Measurements from ENCODE around the gene TXNDC11.
A peak's percentile ranks its signal among the peaks of the same experiment; 100 is the strongest.
"Not testable (repeated sequence)": the region's sequence is repeated elsewhere in the genome, so short reads cannot be mapped to it uniquely, and the experiment has no call there.

The TXNDC11 gene, protein sequence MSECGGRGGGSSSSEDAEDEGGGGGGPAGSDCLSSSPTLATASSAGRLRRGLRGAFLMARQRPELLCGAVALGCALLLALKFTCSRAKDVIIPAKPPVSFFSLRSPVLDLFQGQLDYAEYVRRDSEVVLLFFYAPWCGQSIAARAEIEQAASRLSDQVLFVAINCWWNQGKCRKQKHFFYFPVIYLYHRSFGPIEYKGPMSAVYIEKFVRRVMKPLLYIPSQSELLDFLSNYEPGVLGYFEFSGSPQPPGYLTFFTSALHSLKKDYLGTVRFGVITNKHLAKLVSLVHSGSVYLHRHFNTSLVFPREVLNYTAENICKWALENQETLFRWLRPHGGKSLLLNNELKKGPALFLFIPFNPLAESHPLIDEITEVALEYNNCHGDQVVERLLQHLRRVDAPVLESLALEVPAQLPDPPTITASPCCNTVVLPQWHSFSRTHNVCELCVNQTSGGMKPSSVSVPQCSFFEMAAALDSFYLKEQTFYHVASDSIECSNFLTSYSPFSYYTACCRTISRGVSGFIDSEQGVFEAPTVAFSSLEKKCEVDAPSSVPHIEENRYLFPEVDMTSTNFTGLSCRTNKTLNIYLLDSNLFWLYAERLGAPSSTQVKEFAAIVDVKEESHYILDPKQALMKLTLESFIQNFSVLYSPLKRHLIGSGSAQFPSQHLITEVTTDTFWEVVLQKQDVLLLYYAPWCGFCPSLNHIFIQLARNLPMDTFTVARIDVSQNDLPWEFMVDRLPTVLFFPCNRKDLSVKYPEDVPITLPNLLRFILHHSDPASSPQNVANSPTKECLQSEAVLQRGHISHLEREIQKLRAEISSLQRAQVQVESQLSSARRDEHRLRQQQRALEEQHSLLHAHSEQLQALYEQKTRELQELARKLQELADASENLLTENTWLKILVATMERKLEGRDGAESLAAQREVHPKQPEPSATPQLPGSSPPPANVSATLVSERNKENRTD

DNA sequence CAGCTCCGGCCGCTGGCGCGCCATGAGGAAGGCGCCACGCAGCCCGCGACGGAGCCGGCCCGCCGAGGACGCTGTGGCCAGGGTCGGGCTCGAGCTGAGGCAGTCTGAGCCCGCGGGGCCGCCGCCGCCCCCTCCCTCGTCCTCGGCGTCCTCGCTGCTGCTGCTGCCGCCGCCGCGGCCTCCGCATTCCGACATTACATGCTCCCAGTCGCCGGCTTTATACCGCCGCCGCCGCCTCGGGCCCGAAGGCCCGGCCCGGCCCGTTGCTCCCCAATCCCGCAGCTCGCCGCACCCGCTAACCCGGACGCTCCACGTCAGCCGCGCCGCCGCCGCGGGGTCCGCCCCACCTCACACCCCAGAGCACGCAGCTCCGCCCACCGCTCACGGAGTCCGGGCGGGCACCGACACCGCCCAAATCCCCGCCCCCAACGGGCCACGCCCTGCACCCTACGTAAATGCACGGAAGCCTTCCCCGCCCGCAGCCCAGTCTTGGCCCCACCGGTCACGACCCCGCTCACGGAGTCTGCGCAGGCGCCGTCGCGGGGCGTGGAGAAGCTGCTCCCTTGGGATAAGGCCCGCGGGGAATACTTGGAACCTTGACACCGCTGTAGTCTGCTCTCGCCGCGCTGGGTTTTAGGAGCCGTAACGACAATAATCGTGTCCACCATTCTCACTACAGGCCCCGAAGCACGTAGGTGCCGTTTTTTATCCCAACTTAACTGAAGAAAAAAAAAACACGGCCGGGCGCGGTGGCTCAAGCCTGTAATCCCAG is at the start of gene TXNDC11:
Gene TXNDC11 (minus strand): TSS at position 322 of the 772 bp plus-strand sequence. CDS start 127 bp downstream, at position 195.
- peak; percentile 99 for DNase-seq

DNA sequence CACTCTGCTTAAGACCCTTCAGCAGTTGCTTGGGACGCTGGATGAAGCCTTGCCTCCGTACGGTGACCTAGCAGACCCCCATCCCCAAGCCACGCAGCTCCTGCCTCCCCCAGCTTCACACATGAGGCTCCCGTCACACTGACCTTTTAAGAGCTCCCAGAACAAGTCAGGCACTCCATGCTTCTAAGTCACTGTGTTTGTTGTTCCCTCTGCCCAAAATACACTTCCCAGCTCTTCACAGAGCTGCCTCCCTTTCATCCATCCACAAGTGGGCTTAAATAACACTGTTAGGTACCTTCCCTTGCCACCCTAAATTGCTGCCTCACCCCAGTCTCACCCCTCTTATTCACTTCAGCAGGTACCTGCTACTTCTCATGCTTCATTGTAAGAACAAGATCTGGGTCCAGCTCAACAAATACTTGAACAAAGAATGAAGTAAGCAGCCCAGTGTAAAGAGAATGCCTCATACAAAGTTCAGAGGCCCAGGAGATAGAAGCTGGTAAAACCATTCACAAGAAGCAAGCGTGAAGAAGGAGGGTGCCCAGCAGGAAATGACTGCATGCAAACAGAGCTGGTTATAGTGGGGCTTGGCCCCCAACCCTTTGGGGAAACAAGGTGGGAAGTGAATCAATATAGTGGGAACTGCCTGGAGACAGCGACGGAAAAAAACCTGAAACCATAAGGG is 48.6 kb upstream of the TXNDC11 start:
- no peak for DNase-seq

DNA sequence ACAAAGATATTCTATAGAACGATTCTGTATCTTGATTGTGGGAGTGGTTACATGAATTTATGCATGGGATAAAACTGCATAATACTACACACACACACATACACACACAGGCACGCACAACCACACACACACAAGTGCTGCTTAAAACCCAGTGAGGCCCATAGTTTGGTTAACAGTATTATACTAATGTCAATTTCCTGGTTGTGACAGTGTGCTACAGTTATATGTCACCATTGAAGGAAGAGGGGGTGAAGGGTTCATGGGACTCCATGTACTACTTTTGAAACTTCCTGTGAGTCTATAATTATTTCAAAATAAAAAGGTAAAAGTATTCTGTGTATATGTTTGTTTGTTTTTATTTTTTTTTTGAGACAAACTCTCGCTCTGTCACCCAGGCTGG is 46.3 kb upstream of the TXNDC11 start:
- DNase-seq = no peak

DNA sequence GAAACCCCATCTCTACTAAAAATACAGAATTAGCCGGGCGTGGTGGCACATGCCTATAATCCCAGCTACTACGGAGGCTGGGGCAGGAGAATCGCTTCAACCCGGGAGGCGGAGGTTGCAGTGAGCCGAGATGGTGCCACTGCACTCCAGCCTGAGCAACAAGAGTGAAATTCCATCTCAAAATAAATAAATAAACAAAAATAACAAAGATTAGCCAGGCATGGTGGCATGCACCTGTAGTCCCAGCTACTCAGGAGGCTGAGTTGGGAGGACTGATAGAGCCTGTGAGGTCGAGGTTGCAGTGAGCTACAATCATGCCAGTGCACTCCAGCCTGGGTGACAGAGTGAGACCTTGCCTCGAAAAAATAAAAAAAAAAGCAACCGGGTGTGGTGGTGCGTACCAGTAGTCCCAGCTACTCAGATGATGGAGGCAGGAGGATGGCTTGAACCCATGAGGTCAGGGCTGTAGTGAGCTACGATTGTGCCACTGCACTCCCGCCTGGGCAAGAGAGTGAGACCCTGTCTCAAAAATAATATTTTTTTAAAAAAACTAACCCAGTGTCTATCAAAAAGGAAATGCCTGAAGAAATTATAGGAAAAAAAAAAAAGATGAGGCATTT is 42.4 kb upstream of the TXNDC11 start:
- DNase-seq = not testable (repeated sequence)

DNA sequence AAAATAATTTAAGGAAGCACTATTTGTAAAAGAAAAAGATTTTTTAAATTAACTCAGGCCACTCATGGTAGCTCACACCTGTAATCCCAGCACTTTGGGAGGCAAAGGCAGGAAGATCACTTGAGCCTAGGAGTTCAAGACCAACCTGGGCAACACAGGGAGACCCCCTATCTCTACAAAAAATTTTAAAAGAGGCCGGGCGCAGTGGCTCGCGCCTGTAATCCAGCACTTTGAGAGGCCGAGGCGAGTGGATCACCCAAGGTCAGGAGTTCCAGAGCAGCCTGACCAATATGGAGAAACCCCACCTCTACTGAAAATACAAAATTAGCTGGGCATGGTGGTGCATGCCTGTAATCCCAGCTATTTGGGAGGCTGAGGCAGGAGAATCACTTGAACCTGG is 41.7 kb upstream of the TXNDC11 start:
- not testable (repeated sequence) for DNase-seq

DNA sequence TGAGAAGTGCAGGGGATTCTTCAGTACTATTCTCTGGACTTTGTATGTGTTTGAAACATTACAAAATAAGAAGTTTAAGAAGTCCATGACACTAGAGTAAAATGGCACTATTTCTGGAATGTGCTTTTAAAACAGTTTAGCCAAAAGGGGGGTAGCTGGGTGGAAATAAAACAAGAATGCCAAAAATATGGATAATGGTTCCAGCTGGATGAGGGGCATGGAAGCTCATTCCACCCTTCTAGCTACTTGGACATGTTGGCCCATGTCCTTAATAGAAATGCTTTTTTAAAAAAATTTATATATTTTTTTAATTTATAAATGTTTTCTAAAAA is 41.3 kb upstream of the TXNDC11 start:
- no peak for DNase-seq

DNA sequence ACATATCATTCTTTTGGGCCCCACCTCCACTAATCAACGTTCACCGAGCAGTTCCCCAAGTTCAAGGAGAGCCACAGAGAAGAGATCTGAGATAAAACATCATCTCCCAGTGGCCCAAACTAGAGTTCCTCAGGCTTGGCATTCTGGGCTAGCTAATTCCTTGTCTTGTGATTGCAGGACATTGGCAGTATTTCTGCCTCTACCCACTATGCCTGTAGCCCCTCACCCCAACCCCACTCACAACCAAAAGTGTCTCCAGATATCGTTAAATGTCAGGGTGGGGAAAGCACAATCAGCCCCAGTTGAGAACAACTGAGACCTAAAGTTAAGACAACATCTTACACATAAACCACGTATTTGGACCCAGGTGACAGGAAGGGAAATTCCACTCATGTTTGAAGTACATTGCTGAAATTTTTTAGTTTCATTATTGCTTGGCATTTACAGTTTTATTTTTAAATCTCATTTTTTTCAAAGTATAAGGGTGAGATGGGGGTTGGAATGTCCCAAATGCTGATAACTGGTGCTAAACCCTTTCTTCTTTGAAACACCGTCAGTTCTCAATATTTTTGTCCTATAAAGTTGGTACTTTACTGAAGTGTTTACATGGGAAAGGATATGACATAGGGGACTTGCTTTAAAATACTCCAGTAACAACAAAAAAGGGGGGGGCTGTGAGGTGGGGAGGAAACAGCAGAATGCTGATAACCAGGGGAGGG is 40.8 kb upstream of the TXNDC11 start:
- peak; percentile 17 for DNase-seq

DNA sequence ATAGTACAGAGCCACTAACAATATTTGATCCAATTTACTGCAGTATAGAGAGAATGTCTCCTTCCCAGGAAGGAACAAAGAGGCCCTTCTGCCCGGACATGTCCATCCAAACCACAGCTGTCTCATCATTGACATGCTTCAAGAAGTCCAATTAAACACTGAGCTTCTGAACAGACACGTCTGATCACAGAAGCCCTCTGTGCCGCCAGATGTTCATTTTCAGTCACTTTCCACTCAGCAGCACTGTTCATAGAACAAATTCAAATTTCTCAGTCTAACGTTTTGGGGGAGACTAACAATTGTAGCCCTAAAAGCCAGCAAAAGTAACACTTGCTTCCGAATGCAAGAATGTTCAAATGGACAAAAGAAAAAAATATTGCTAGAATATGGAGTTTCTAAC is 39.1 kb upstream of the TXNDC11 start:
- DNase-seq = no peak

DNA sequence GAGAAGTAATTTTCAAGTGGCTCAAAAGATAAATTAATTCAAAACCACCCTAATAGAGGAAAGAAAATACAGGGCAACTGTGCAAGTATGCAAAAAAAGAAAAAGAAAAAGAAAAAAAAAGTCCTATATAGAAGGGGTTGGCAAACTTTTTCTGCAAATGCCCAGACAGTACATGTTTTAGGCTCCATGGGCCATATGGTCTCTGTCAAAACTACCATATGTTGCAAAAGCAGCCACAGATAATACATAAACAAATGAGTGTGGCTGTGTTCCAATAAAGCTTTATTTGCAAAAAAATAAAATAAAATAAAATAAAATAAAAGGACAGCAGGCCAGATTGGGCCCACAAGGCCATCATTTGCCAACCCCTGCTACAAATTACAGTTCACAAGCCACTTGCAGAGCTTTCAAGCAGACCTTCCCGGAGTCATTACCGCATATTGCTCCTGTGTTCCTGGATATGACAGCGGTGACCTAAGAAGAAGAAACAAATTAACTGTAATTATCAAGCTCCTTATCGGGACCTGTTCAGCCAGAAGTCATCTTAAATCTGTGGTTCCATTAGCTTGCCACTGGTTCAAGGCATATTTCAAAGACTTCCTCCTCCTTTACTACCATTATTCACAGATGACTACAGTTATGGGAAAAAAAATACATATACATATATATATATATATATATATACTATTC is 38.5 kb upstream of the TXNDC11 start:
- no peak for DNase-seq

DNA sequence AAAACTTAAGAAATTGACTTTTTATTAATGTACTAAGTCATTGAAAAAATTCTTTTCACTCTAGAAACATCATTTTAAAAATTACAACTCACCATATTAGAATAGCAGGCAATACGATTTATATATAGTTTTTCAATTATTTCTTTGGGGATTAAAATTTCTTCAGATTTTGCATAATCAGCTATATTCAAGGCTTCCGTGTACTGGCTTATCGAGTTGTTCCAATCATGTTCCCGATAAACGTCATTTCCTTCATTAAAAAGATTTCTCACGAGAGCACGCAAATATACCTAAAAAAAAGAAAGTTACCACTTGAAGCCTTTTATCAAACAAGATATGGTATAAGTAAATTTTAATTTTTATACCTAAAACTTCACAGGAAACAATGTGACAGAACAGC is 36.4 kb upstream of the TXNDC11 start:
- DNase-seq = no peak

DNA sequence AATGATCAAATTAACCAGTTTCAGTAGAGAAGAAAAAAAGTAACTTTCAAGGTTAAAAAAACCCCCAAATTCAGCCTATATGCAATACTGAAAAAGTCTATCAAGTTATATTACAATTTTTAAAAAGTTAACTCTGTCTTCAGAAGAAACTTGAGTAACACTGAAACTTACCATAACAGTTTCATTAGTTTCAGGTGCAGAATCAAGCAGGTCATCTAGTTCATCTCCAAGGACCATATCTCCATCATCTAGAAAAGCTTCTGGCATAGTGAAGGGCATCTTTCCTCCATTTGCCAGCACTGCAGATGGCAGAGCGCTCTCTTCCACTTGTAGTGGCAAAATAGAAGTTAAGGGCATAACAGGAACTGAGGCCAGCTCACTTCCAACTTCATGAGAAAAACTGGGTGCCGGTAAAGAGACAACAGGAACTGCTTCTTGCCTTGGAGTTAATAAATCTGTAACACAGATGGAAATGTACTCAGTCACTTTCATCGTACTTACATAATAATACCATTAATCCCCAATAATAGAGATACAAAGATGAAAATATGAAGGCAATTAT is 31.5 kb upstream of the TXNDC11 start:
- no peak for DNase-seq

DNA sequence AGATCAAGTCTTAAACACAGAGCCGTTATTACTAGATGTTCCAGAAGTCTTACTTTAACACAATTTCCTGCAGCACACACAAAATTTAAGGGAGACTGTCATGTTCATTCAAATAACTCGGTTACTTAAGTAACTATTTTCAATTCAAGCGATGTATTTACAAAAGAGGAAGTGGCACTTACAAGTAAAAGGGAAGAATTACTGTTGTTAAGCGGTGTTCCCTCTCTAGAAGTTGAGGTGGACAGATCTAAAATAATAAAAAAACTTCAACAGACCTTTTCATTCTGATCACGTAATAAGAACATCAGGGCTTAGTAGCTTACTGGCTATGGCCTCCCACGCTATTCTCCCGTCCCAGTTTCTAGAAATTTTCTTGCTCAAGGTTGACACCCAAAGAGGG is 26.2 kb upstream of the TXNDC11 start:
- DNase-seq = no peak

DNA sequence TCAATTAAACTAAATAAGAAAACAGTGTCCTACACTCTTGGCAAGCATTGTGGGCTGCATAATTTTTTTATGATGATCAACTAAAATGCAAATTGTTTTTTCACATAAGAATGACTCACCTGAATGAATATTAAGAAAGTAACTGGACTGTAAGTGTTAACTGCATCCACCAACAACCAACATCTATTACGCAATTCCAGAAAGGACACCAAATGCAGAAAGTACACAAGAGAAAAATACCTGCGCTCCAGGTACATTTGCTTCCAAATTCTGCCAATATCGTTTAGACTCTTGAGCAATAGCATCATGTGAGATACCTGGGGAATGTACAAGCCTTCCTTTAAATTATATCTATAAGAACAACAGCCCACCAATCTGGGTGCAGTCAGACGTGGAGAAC is 19.8 kb upstream of the TXNDC11 start:
- DNase-seq = no peak

DNA sequence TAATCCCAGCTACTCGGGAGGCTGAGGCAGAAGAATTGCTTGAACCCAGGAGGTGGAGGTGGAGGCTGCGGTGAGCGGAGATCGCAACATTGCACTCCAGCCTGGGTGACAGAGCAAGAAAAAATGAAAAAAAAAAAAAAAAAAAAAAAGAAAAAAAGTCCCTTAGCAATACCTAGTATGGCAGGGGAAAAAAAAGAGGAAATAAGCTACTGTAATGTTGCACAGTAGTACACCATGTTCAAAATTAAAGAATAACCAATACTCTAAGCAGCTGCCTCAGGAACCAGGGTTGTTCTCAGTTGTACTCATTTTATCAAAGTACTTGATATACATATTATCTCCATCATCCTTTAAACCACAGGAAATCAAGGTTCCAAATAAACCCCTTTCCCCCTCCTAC is 17.3 kb upstream of the TXNDC11 start:
- no peak for DNase-seq

DNA sequence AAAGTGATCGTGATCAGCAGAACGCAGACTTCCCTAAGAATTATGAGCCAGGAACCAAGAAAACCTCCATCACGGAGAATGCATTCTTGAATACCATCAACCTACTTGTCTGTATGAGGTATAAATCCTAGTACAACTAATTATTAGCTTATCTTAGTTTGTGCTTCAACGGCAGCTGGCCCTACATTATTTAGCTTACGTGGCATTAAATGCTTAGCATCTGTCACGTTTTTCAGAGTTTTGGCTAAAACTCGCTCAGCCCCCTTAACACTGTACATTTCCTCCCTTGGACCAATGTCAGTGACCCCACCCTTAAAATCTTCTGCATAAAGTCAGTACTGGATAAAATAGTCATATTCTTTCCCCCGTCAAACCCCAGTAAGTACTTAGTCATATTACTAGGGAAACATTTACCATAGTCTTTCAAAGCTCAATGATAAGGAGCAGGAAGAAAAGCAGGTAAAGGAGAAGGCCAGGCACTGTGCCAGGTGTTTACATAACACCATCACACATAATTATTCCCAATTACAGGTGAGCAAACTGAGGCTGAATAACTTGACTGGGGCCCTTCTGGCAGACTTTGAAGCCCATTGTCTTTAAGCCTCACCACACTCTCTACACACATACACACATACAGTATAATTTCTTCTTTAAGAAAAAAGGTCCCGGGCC is 16.6 kb upstream of the TXNDC11 start:
- no peak for DNase-seq

DNA sequence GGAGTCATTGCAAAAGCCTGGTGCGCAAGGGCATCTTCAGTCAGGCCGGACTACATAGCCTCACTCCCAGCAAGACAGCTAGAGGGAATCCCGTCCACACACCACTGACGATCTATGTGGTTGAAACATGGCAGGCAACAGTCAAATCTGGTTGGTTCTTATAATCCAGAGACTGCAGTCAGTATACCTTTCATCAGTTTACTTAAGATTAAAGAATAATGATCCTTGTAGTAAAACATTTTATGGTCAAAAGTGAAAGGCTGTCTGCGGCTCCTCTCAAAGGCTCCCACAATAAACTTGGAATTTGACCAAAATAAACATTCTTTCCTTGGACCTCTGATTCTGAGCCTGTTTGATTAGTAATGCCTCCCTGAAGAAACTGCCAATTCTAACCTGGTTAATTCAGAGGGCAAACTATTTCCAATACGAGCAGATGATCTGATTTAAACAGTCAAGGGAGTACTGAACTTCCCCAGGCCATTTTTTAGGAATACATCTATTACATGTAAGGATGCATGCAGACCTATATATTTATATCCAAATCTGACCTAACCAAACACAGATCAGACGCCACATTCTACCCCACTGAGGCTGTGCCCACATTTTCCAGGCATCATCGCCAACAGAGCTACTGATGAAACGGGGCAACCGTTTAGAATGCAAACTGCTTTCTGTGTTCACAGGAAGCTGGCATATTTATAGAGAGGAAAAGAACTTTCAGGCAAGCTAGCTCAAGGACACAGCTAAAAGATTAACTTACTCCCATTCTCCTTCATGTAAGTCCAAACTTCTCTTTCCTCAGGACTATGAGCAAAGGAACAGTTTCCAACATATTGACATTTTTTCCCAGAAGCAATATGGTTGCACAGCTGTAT is 15.3 kb upstream of the TXNDC11 start:
- DNase-seq = no peak

DNA sequence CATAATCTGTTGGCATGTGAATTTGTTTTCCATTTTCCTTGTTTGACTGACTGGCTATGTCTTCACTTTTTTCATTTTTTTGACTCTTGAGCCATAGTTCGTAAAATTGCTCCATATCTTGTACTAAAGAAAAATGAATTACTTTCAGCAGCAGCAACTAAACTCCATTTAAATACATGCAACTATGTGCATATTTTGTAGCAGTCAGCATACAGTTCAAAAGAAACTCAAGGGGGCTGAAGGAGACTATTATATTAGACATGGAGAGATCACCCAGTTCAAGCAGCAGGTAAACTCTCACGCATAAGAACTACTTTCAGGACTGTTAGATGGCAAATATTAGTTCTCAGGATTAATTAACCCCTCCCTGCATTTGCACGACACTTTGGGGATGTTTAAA is 13.6 kb upstream of the TXNDC11 start:
- no peak for DNase-seq

DNA sequence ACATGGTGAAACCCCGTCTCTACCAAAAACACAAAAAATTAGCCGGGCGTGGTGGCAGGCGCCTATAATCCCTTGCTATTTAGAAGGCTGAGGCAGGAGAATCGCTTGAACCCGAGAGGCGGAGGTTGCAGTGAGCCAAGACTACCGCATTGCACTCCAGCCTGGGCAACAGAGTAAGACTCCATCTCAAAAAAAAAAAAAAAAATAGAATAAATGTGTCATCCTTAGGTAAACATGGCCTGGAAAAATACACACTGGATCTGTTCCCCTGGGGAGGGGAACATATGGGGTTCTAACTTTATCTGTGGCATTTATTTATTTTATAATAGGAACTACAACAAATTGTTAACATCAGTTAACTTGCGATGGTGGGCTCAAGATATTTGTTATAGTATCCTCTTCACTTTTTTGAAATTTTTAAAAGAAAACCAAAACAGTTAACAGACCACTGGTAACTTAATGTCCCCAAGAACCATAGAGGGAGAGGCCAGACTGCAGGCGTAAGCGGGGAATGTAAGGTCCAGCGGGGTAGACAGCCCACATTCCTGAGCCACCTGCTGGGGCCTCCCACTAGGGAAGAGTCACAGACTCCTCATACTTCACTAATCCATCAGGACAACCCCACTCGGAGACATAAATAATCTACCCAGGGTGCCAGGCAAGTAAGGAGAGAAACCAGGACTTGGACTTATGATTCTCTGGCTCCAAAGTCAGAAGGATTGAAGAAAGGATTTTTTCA is 12.5 kb upstream of the TXNDC11 start:
- no peak for DNase-seq

Data from activated T-cell treated with anti-CD3 and anti-CD28 coated beads for 4 hours (primary cell).